Suprapubic skin (tissue), 4 donors: ENCODE data around the gene STKLD1. TPM values are rescaled to one million over a fixed set of nuclear protein-coding genes. Genes with fewer than 3 reads are reported as not detected.
A peak's percentile ranks its signal among the peaks of the same experiment; 100 is the strongest.

Experiments
- DNase-seq, 2 donors: peaks; one replicate each; pipeline ENCODE4 v3.0.0-alpha.2; 2019; ENCODE audit warnings: low spot score in 2 of 2
- H3K27ac ChIP-seq: fragments of 200-600 bp; sonication (generic); one replicate; pipeline ENCODE4 v1.5.1; 2019
- H3K27me3 ChIP-seq: fragments of 200-600 bp; sonication (generic); one replicate; pipeline ENCODE4 v1.5.1; 2019
- H3K36me3 ChIP-seq: fragments of 200-600 bp; sonication (generic); one replicate; pipeline ENCODE4 v1.5.1; 2019
- H3K4me1 ChIP-seq: fragments of 200-600 bp; sonication (generic); one replicate; pipeline ENCODE4 v1.5.1; 2019
- H3K4me3 ChIP-seq: fragments of 200-600 bp; sonication (generic); one replicate; pipeline ENCODE4 v1.5.1; 2019; ENCODE audit warnings: mild to moderate bottlenecking
- H3K9me3 ChIP-seq: fragments of 200-600 bp; sonication (generic); one replicate; pipeline ENCODE4 v1.5.1; 2019
- EP300 ChIP-seq: sonication (generic); formaldehyde crosslinking; IDR thresholded peaks from one replicate; pipeline ENCODE4 v1.6.1; 2017; ENCODE audit warnings: antibody characterized with exemption
- POLR2A ChIP-seq, 2 donors: fragments of 450-650 bp; IDR thresholded peaks; one replicate each; pipeline ENCODE4 v1.6.1; 2017; ENCODE audit warnings: antibody characterized with exemption in 2 of 2, mild to moderate bottlenecking in 2 of 2, moderate library complexity in 2 of 2
- POLR2AphosphoS5 ChIP-seq, 3 donors: sonication (generic); formaldehyde crosslinking; IDR thresholded peaks; one replicate each; pipeline ENCODE4 v1.6.1; 2017; ENCODE audit warnings: antibody characterized with exemption in 3 of 3
- WGBS: methylation state at CpG from one replicate; pipeline ENCODE4 v1.1.5; 2018; 5-methylcytosine and 5-hydroxymethylcytosine counted together
- total RNA-seq, 4 donors: library from RNA; depleted of rRNA; stranded (reverse); fragments of >200 nt; gene quantifications; one replicate each; pipeline ENCODE4 v1.1.0, GENCODE V29; 2016
- TF ChIP-seq, protein P1 (sequence below), 2 donors: fragments of 200-600 bp in 1 of 2; fragments of 450-650 bp in 1 of 2; sonication (generic) in 1 of 2; IDR thresholded peaks; one replicate each; pipeline ENCODE4 v1.5.1; 2016 to 2019; ENCODE audit warnings: antibody characterized with exemption in 2 of 2, mild to moderate bottlenecking in 1 of 2, moderate library complexity in 1 of 2

The STKLD1 gene
- total RNA-seq, 4 donors from 2014 or later, result 1.8 to 4.2 (median 2.3) TPM; not detected in 1

DNA sequence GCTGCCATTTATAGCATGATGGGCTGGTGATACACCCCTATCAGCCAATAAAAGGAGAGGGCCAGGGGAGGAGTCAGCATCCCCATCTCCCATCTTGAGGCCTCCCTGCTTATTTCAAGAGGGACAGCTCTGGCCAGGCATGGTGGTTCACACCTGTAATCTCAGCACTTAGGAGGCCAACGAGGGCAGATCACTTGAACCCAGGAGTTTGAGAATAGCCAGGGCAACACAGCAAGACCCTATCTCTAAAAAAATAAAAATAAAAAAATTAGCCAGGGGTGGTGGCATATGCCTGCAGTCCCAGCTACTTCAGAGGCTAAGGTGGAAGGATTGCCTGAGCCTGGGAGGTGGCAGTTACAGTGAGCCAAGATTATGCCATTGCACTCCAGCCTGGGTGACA, 31.9 kb downstream of the STKLD1 start:
- no peak overlapping the region for H3K4me3 ChIP-seq
- TF ChIP-seq POLR2AphosphoS5 (IDR thresholded peaks at IDR 0.05), result no peak
- no peak for TF ChIP-seq EP300
- TF ChIP-seq, protein P1, sequence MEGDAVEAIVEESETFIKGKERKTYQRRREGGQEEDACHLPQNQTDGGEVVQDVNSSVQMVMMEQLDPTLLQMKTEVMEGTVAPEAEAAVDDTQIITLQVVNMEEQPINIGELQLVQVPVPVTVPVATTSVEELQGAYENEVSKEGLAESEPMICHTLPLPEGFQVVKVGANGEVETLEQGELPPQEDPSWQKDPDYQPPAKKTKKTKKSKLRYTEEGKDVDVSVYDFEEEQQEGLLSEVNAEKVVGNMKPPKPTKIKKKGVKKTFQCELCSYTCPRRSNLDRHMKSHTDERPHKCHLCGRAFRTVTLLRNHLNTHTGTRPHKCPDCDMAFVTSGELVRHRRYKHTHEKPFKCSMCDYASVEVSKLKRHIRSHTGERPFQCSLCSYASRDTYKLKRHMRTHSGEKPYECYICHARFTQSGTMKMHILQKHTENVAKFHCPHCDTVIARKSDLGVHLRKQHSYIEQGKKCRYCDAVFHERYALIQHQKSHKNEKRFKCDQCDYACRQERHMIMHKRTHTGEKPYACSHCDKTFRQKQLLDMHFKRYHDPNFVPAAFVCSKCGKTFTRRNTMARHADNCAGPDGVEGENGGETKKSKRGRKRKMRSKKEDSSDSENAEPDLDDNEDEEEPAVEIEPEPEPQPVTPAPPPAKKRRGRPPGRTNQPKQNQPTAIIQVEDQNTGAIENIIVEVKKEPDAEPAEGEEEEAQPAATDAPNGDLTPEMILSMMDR (IDR thresholded peaks at IDR 0.05), result no peak
- TF ChIP-seq POLR2A (IDR thresholded peaks at IDR 0.05), result no peak
- 100% methylated on average over 1 of the region's 1 CpG for WGBS
- no peaks in the 10 kb centered on the region for H3K9me3 ChIP-seq
- no peak overlapping the region for H3K27ac ChIP-seq
- no peaks in the 10 kb centered on the region for H3K27me3 ChIP-seq
- H3K4me1 ChIP-seq, result no peaks in the 10 kb centered on the region
- peaks cover 85% of the 10 kb centered on the region for H3K36me3 ChIP-seq
- no peak for DNase-seq

DNA sequence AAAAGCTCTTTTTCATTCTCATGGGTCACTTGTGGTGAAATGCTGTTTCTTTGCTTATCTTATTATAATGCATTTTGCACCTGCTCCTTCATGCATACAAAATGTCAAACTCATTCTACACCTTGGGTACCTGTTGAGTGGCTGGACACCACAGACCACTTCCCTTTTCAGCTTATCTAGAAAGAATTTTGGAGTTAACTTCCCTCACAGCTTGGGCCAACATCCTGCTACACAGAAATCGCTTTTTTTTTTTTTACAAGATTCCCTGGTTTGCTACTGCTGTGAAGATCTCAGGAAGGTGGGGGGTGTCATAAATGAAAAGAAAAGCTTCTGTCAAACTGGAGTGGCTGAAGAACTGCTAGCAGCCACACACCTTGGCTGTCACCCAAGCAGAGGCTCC, 39.0 kb downstream of the STKLD1 start:
- DNase-seq, result no peak
- TF ChIP-seq POLR2A (IDR thresholded peaks at IDR 0.05), result no peak
- no peak overlapping the region for H3K27ac ChIP-seq
- no peaks in the 10 kb centered on the region for H3K9me3 ChIP-seq
- peaks cover 58% of the 10 kb centered on the region for H3K36me3 ChIP-seq
- peaks cover 32% of the 10 kb centered on the region for H3K4me1 ChIP-seq
- H3K4me3 ChIP-seq, result no peak overlapping the region
- WGBS, result 73% methylated on average over 1 of the region's 1 CpG
- no peaks in the 10 kb centered on the region for H3K27me3 ChIP-seq

DNA sequence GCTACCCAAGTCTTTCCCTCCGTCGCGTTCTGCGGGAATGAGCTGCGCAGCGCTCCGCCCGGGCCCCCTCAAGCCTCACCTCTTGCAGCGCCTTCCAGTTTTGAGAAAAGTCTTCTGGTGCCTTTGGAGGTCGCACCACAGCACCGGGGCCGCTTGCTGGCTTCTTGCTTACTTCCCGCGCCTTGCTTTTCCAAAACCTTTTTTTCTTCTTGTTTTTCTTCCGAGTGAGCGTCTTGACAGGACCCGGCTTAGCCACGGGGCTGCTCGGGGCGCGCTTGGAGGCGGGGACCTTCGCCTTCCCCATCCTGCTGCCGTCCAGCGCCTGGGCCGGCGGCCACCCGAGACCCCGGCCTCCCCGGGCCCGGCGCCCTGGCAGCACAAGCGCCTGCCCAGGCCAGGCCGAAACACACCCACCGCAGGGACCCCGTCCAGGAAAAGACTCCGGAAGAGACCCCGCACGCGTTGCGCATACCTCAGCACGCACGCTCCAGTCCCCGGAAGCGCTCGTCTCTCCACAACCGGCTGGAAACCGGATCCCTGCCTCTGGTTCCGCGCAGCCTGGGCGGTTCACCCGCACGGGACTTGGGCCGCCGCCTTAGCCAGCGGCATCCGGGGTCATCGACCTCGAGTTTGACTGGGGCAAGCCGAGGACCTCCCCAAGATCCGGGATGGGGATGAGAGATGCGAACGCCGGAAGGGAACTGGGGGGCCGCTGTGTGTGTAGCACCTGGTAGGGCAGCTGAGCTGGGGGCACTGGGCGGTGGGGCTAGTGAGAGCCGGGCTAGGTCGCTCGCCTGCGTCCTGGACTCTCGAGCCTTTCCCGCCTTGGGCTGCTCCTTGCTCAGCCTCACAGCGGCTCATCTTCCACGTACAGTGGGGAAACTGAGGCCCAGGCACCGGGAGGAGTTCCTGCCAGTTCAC, 41.6 kb downstream of the STKLD1 start, which contains the start of gene REXO4:
REXO4 (minus strand) TSS at position 470 of the 921 bp plus-strand sequence; CDS start at position 304, 166 bp downstream.
- Histone ChIP-seq H3K4me3 (peak within 1 kb of the TSS; percentile 86), H3K27me3 (no peaks in the 10 kb centered on the region), H3K36me3 (peaks cover 32% of the 10 kb centered on the region), H3K4me1 (peaks cover 32% of the 10 kb centered on the region), H3K9me3 (no peaks in the 10 kb centered on the region), H3K27ac (peak within 1 kb of the TSS; percentile 74)
- TF ChIP-seq POLR2A (IDR thresholded peaks at IDR 0.05) (no peak), EP300 (no peak), POLR2AphosphoS5 (IDR thresholded peaks at IDR 0.05) (peak in 2 of 3 donors; percentile 49 to 95)
- TF ChIP-seq, protein P1 (IDR thresholded peaks at IDR 0.05), result no peak
- DNase-seq, result peak; percentile 89 to 91
- 3% methylated on average over 46 of the region's 75 CpGs for WGBS

DNA sequence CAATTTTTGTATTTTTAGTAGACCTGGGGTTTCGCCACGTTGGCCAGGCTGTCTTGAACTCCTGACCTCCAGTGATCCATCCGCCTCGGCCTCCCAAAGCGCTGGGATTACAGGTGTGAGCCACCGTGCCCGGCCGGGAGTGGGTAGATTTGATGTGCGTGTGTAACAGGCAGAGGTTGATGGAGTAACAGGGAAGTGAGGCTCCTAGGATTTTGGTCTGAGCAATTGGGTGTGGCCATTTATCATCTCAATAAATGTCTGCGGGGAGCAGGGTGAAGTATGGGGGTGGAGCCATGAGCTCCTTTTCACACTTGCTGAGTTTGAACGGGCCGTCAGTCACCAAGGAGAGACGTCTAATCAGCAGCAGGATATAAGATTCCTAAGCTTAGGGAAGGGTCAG, 42.8 kb downstream of the STKLD1 start:
- no peak for TF ChIP-seq EP300
- TF ChIP-seq POLR2AphosphoS5 (IDR thresholded peaks at IDR 0.05), result no peak
- peaks cover 31% of the 10 kb centered on the region for H3K4me1 ChIP-seq
- no peak for DNase-seq
- no peaks in the 10 kb centered on the region for H3K9me3 ChIP-seq
- no peak overlapping the region for H3K27ac ChIP-seq
- no peak overlapping the region for H3K4me3 ChIP-seq
- H3K27me3 ChIP-seq, result no peaks in the 10 kb centered on the region
- peaks cover 20% of the 10 kb centered on the region for H3K36me3 ChIP-seq
- 70% methylated on average over 13 of the region's 13 CpGs for WGBS

DNA sequence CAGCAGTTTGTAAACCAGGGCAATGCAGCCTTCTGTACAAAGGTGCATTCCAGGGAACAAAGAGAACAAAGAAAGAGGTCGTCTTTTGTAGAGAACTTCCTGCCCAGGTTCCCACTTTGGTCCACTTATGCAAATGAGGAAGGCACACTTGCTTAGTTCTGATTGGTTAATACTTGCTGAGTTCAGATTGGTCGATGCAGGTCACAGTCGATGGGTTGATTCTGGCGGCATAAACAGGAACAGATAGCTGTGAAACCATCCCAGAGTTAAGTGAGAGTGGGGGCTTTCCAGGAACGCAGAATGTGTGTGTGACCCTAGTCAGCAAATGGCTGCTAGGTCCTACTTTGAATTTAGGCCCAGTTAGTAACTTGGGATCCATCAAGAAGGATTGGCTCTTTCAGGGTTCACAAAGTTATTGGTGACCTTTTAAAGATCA, 44.2 kb downstream of the STKLD1 start:
- 60% methylated on average over 5 of the region's 5 CpGs for WGBS
- TF ChIP-seq POLR2A (IDR thresholded peaks at IDR 0.05), result no peak
- TF ChIP-seq EP300, result no peak
- Histone ChIP-seq H3K4me3 (no peak overlapping the region), H3K4me1 (peaks cover 30% of the 10 kb centered on the region), H3K27ac (no peak overlapping the region), H3K9me3 (no peaks in the 10 kb centered on the region), H3K36me3 (peaks cover 8% of the 10 kb centered on the region), H3K27me3 (no peaks in the 10 kb centered on the region)
- no peak for DNase-seq

DNA sequence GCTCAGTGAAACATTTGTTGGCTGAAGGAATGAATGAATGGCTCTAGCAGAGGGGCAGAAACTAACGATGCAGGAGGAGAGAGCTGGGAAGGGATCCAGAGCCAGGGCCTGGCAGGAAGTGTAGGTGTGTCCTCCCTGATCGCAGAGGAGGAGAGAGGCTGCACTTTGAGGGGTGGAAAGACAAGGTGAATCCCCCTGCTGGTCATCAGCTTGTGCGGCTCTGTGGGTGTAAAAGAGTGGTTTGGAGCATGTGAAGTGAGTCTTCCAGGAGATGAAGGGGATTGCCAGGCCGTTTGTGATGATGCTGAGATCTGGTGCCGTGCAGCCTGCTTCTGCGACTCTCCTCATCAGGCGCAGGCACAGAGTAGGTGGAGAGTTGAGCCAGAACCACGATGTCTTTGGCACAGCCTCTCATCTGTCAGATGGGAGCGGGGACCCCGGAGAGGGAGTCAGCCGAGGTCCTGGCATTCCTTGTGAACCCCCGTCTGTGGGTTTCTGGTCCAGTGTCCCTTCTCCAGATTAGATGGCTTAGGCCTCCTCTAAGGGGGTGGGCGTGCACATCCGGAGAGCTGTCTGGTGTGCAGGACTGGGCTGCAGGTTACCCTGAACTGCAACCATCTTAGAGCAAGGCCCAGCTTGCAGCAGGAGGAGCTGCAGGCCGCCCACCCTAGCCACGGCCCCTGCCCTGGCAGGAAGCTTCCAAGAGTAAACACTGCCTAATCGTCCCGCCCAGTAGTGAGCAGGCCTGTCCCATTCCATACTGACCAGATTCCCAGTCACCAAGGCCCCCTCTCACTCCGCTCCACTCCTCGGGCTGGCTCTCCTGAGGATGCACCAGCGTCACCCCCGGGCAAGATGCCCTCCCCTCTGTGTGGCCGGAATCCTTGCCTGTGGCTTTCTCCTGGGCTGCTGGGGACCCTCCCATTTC, 45.7 kb downstream of the STKLD1 start, which contains the start of gene ADAMTS13:
ADAMTS13 (plus strand) TSS at position 753 of the 928 bp plus-strand sequence; CDS start at position 830, 77 bp downstream.
- DNase-seq, result no peak
- no peak for TF ChIP-seq EP300
- no peak for TF ChIP-seq POLR2A (IDR thresholded peaks at IDR 0.05)
- TF ChIP-seq POLR2AphosphoS5 (IDR thresholded peaks at IDR 0.05), result no peak
- TF ChIP-seq, protein P1 (IDR thresholded peaks at IDR 0.05), result no peak
- no peak within 1 kb of the TSS for H3K27ac ChIP-seq
- H3K36me3 ChIP-seq, result no peaks in the 10 kb centered on the region
- H3K4me1 ChIP-seq, result peaks cover 15% of the 10 kb centered on the region
- WGBS, result 32% methylated on average over 10 of the region's 23 CpGs
- H3K27me3 ChIP-seq, result no peaks in the 10 kb centered on the region
- no peak within 1 kb of the TSS for H3K4me3 ChIP-seq
- no peaks in the 10 kb centered on the region for H3K9me3 ChIP-seq
